ENCODE results near the gene P3H1. TPM values are rescaled to one million over a fixed set of nuclear protein-coding genes. Genes with fewer than 3 reads are reported as not detected.

Gene P3H1
- total and polyA plus RNA-seq, 2 donors = 27.3 to 68.1 TPM

DNA sequence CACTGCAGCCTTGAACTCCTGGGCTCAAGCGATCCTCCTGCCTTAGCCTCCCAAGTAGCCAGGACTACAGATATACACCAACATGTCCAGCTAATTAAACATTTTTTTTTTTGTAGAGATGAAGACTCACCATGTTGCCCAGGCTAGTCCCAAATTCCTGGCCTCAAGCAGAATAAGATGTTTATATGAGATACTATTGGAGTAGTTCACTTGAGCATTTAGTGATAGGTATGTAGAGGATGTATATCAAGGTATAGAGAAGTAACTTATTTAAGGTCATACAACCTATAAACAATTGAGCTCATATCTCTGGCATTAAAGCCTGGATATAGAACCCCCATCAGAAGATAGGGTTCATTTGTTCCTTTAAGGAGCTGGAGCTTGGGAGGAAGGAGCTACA, 13.3 kb upstream of the P3H1 start:
- no peak overlapping the region for H3K4me3 ChIP-seq (ENCODE audit: low read length in 2 of 2)
- peaks cover 5 to 8% of the 10 kb centered on the region in 2 donors for H3K4me1 ChIP-seq (ENCODE audit: control insufficient read depth in 2 of 2, insufficient read depth in 2 of 2, low read length in 2 of 2)
- H3K9me3 ChIP-seq (ENCODE audit: control insufficient read depth in 2 of 2, insufficient read depth in 1 of 2, low read length in 1 of 2) = no peaks in the 10 kb centered on the region
- peaks cover 0 to 6% of the 10 kb centered on the region in 2 donors for H3K27me3 ChIP-seq (ENCODE audit: control insufficient read depth in 2 of 2, insufficient read depth in 1 of 2, low read length in 1 of 2)
- H3K27ac ChIP-seq (ENCODE audit: low read depth in 1 of 2, low read length in 1 of 2) = no peak overlapping the region
- DNase-seq (ENCODE audit: low read depth in 6 of 9, low spot score in 9 of 9) = no peak
- peaks cover 32 to 52% of the 10 kb centered on the region in 2 donors for H3K36me3 ChIP-seq (ENCODE audit: control insufficient read depth in 2 of 2, insufficient read depth in 2 of 2, low read length in 1 of 2)
- WGBS = 98% methylated on average over 1 of the region's 1 CpG

DNA sequence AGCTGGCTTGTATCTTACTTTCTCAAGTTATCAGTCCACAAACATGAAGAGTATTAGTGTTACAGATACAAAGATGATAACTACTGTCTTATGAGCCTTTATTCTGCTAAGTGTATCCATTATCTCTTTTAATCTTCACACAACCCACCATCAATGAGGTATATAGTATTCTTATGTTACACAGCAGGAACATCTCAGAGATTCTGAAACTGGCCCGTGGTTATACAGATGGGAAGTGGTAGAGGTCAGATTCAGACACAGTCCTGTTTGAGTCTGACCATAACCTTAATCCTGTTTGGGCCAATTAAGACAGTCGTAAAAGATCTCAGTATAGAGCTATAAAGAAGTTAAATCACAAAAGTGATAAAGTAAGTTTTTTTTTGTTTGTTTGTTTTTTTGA, 12.9 kb upstream of the P3H1 start:
- WGBS = 93% methylated on average over 2 of the region's 2 CpGs
- Histone ChIP-seq H3K36me3 (ENCODE audit: control insufficient read depth in 2 of 2, insufficient read depth in 2 of 2, low read length in 1 of 2) (peaks cover 35 to 56% of the 10 kb centered on the region in 2 donors), H3K4me3 (ENCODE audit: low read length in 2 of 2) (no peak overlapping the region)

DNA sequence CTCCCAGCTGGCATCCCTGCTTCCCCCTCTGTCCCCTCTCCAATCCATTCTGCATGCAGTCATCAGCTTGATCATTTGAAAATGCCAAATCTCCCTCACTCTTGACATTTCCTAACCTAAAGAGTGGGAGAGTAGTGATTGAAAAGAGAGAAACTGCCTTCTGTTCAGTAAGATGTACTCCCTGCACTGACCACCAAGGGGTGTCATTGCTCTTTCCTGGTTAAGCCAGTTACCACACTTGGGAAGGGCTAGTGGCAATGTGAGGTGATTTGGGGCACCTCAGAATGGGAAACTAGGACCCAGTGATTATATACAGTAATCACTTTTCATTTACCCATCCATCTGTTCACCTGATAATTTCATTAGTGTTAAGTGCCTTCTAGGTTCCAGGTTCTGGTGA, 11.0 kb upstream of the P3H1 start:
- peak in 3 of 9 donors; percentile 36 to 62 (median 51) for DNase-seq (ENCODE audit: low read depth in 6 of 9, low spot score in 9 of 9)
- H3K36me3 ChIP-seq (ENCODE audit: control insufficient read depth in 2 of 2, insufficient read depth in 2 of 2, low read length in 1 of 2) = peaks cover 35 to 59% of the 10 kb centered on the region in 2 donors

More for the DNA sequence above, 12.9 kb upstream of the P3H1 start:
- Histone ChIP-seq H3K27ac (ENCODE audit: low read depth in 1 of 2, low read length in 1 of 2) (no peak overlapping the region), H3K4me1 (ENCODE audit: control insufficient read depth in 2 of 2, insufficient read depth in 2 of 2, low read length in 2 of 2) (peaks cover under 1 to 3% of the 10 kb centered on the region in 2 donors), H3K9me3 (ENCODE audit: control insufficient read depth in 2 of 2, insufficient read depth in 1 of 2, low read length in 1 of 2) (no peaks in the 10 kb centered on the region), H3K27me3 (ENCODE audit: control insufficient read depth in 2 of 2, insufficient read depth in 1 of 2, low read length in 1 of 2) (peaks cover 0 to 2% of the 10 kb centered on the region in 2 donors)
- no peak for DNase-seq (ENCODE audit: low read depth in 6 of 9, low spot score in 9 of 9)

DNA sequence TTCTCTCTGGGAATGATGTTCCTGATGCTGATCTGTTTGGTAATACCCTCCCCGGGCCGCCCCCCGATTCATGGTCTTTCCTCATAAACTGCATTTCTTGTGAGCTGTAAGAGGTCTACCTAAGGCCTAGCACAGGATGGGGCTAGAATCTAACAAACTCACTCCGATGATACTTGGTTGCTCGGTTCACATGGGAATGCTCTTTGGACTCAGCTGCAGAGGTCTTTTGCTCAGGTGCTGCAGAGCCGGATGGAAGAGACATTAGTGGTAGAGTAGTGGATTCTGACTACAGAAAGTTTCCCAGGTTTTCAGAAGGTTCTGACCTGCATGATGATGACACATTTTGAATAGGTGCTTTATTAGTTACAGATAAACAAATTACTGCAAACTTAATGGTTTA, 9.7 kb upstream of the P3H1 start:
- no peak for DNase-seq (ENCODE audit: low read depth in 6 of 9, low spot score in 9 of 9)
- H3K9me3 ChIP-seq (ENCODE audit: control insufficient read depth in 2 of 2, insufficient read depth in 1 of 2, low read length in 1 of 2) = no peaks in the 10 kb centered on the region
- no peaks in the 10 kb centered on the region for H3K4me1 ChIP-seq (ENCODE audit: control insufficient read depth in 2 of 2, insufficient read depth in 2 of 2, low read length in 2 of 2)
- H3K4me3 ChIP-seq (ENCODE audit: low read length in 2 of 2) = no peak overlapping the region
- WGBS = 98% methylated on average over 6 of the region's 6 CpGs
- H3K27ac ChIP-seq (ENCODE audit: low read depth in 1 of 2, low read length in 1 of 2) = no peak overlapping the region
- peaks cover 34 to 52% of the 10 kb centered on the region in 2 donors for H3K36me3 ChIP-seq (ENCODE audit: control insufficient read depth in 2 of 2, insufficient read depth in 2 of 2, low read length in 1 of 2)
- H3K27me3 ChIP-seq (ENCODE audit: control insufficient read depth in 2 of 2, insufficient read depth in 1 of 2, low read length in 1 of 2) = no peaks in the 10 kb centered on the region

More for the DNA sequence above, 11.0 kb upstream of the P3H1 start:
- H3K27me3 ChIP-seq (ENCODE audit: control insufficient read depth in 2 of 2, insufficient read depth in 1 of 2, low read length in 1 of 2) = no peaks in the 10 kb centered on the region
- H3K4me1 ChIP-seq (ENCODE audit: control insufficient read depth in 2 of 2, insufficient read depth in 2 of 2, low read length in 2 of 2) = no peaks in the 10 kb centered on the region
- H3K9me3 ChIP-seq (ENCODE audit: control insufficient read depth in 2 of 2, insufficient read depth in 1 of 2, low read length in 1 of 2) = no peaks in the 10 kb centered on the region
- H3K27ac ChIP-seq (ENCODE audit: low read depth in 1 of 2, low read length in 1 of 2) = no peak overlapping the region
- no peak overlapping the region for H3K4me3 ChIP-seq (ENCODE audit: low read length in 2 of 2)

DNA sequence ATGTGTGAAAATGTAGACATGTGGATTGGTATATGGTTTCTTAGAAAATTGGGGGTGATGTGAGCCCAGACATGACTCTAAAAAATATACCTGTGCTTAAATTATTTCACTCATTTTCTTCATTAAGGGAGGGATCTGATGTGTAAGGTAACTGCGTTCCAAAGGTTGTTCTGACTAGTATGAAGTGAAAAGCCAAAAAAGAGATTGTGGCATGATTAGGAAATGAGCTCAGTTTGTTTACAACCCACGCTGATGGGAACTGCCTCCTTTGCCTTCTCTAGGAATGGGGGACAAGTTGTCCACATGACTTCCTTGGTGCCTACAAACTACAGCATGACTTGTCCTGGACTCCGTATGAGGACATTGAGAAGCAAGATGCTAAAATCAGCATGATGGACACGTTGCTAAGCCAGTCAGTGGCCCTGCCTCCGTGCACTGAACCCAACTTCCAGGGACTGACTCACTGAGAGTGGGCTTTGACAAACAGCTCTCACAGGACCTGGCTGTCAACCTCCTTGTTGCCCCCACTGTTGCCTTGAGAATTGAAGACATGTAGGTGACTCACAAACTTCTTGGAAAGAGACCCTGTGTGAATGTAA, 8.2 kb upstream of the P3H1 start:
- H3K4me1 ChIP-seq (ENCODE audit: control insufficient read depth in 2 of 2, insufficient read depth in 2 of 2, low read length in 2 of 2) = no peaks in the 10 kb centered on the region
- DNase-seq (ENCODE audit: low read depth in 6 of 9, low spot score in 9 of 9) = no peak
- WGBS = over 99% methylated on average over 5 of the region's 5 CpGs
- peaks cover 32 to 46% of the 10 kb centered on the region in 2 donors for H3K36me3 ChIP-seq (ENCODE audit: control insufficient read depth in 2 of 2, insufficient read depth in 2 of 2, low read length in 1 of 2)
- no peaks in the 10 kb centered on the region for H3K9me3 ChIP-seq (ENCODE audit: control insufficient read depth in 2 of 2, insufficient read depth in 1 of 2, low read length in 1 of 2)
- no peak overlapping the region for H3K4me3 ChIP-seq (ENCODE audit: low read length in 2 of 2)
- no peaks in the 10 kb centered on the region for H3K27me3 ChIP-seq (ENCODE audit: control insufficient read depth in 2 of 2, insufficient read depth in 1 of 2, low read length in 1 of 2)
- H3K27ac ChIP-seq (ENCODE audit: low read depth in 1 of 2, low read length in 1 of 2) = no peak overlapping the region

DNA sequence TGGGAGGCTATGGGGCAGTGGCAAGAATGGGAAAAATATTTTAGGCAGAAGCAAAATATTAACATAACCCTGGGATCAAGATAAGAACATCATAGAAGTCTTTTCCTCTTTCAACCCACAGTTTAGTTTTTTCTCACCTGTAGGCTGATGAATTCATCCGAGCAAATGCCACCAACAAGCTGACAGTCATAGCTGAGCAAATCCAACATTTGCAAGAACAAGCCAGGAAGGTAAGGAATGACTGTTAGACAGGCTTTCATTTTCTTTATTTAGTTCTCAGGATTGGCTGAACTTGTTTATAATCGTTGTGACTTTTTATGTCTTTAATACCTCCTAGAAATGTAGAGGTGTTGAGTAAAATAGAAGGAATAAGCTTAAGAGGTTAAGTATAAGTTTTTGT, 6.6 kb upstream of the P3H1 start:
- H3K36me3 ChIP-seq (ENCODE audit: control insufficient read depth in 2 of 2, insufficient read depth in 2 of 2, low read length in 1 of 2) = peaks cover 29 to 44% of the 10 kb centered on the region in 2 donors
- WGBS = 49% methylated on average over 2 of the region's 2 CpGs
- no peak overlapping the region for H3K27ac ChIP-seq (ENCODE audit: low read depth in 1 of 2, low read length in 1 of 2)
- DNase-seq (ENCODE audit: low read depth in 6 of 9, low spot score in 9 of 9) = no peak
- no peaks in the 10 kb centered on the region for H3K9me3 ChIP-seq (ENCODE audit: control insufficient read depth in 2 of 2, insufficient read depth in 1 of 2, low read length in 1 of 2)
- no peaks in the 10 kb centered on the region for H3K27me3 ChIP-seq (ENCODE audit: control insufficient read depth in 2 of 2, insufficient read depth in 1 of 2, low read length in 1 of 2)
- no peaks in the 10 kb centered on the region for H3K4me1 ChIP-seq (ENCODE audit: control insufficient read depth in 2 of 2, insufficient read depth in 2 of 2, low read length in 2 of 2)
- H3K4me3 ChIP-seq (ENCODE audit: low read length in 2 of 2) = no peak overlapping the region

DNA sequence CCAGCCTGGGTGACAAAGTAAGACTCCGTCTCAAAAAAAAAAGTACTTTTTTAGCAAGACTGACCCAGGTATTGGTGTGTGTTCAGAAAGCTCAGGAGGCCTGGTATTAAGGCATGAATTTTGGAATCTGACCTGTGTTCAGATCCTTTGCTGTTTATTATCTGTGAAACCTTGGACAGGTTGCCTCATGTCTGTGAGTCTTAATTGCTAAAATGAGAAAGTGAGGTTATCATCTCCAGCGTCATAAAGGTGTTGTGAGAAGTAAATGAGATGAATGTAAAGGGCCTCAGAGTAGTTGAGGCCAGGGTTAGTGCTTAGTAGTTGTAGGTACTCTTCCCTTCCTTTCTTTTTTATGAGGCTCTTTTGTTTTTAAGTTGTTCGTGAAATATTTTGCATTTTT, 3.0 kb upstream of the P3H1 start:
- no peak for DNase-seq (ENCODE audit: low read depth in 6 of 9, low spot score in 9 of 9)
- H3K27me3 ChIP-seq (ENCODE audit: control insufficient read depth in 2 of 2, insufficient read depth in 1 of 2, low read length in 1 of 2) = no peaks in the 10 kb centered on the region
- no peak overlapping the region for H3K27ac ChIP-seq (ENCODE audit: low read depth in 1 of 2, low read length in 1 of 2)
- WGBS = 97% methylated on average over 3 of the region's 3 CpGs
- H3K4me1 ChIP-seq (ENCODE audit: control insufficient read depth in 2 of 2, insufficient read depth in 2 of 2, low read length in 2 of 2) = peaks cover 16 to 17% of the 10 kb centered on the region in 2 donors
- no peak overlapping the region for H3K4me3 ChIP-seq (ENCODE audit: low read length in 2 of 2)
- peaks cover under 1 to 12% of the 10 kb centered on the region in 2 donors for H3K36me3 ChIP-seq (ENCODE audit: control insufficient read depth in 2 of 2, insufficient read depth in 2 of 2, low read length in 1 of 2)
- peaks cover 0 to 1% of the 10 kb centered on the region in 2 donors for H3K9me3 ChIP-seq (ENCODE audit: control insufficient read depth in 2 of 2, insufficient read depth in 1 of 2, low read length in 1 of 2)

DNA sequence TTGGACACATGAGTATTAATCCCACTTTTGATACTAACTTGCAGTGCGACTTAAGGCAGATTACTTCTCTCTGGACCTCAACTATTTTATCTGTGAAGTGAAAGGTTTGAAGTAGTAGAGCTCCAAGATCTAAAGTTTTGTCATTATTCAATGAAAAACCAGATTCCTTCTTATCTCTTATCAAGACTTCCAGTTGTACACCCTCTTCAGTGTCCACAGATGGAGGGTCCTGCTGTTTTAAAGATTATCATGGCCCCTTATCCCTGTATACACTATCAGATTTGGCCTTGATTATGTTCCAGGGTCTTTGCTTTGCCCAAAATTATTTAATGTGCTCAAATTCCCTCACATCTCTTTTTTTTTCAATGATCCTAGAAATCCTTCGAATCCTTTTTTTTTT, 1.3 kb upstream of the P3H1 start:
- WGBS = 95% methylated on average over 2 of the region's 2 CpGs
- Histone ChIP-seq H3K4me3 (ENCODE audit: low read length in 2 of 2) (peak overlapping the region; percentile 77 to 84), H3K27ac (ENCODE audit: low read depth in 1 of 2, low read length in 1 of 2) (no peak overlapping the region), H3K27me3 (ENCODE audit: control insufficient read depth in 2 of 2, insufficient read depth in 1 of 2, low read length in 1 of 2) (no peaks in the 10 kb centered on the region), H3K4me1 (ENCODE audit: control insufficient read depth in 2 of 2, insufficient read depth in 2 of 2, low read length in 2 of 2) (peaks cover 18% of the 10 kb centered on the region in 2 donors), H3K9me3 (ENCODE audit: control insufficient read depth in 2 of 2, insufficient read depth in 1 of 2, low read length in 1 of 2) (peaks cover 0 to 1% of the 10 kb centered on the region in 2 donors), H3K36me3 (ENCODE audit: control insufficient read depth in 2 of 2, insufficient read depth in 2 of 2, low read length in 1 of 2) (peaks cover 0 to 2% of the 10 kb centered on the region in 2 donors)
- DNase-seq (ENCODE audit: low read depth in 6 of 9, low spot score in 9 of 9) = no peak

DNA sequence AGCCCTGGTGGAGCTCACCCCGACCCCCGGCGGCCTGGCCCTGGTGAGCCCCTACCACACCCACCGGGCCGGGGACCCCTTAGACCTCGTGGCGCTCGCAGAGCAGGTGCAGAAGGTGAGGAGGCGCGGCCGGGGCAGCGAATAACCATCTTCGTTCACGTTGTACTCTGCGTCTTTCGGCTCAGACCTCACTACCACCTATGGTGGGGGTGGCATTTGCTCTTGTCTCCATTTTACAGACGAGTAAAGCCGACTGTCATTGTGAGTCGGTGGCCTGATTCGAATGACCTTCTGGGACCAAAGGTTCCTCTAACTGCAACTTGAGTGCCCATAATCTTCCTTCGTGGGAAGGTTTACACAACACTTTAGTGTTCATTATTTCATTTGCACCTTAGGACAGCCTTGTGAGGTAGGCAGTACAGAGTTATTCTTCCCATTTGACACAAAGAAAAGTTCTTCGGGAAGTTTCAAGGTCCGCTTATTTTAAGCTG, 727 bp upstream of the P3H1 start:
- DNase-seq (ENCODE audit: low read depth in 6 of 9, low spot score in 9 of 9) = peak in 1 of 9 donors; percentile 30
- Histone ChIP-seq H3K36me3 (ENCODE audit: control insufficient read depth in 2 of 2, insufficient read depth in 2 of 2, low read length in 1 of 2) (peaks cover 0 to 2% of the 10 kb centered on the region in 2 donors), H3K27me3 (ENCODE audit: control insufficient read depth in 2 of 2, insufficient read depth in 1 of 2, low read length in 1 of 2) (no peaks in the 10 kb centered on the region), H3K4me1 (ENCODE audit: control insufficient read depth in 2 of 2, insufficient read depth in 2 of 2, low read length in 2 of 2) (peaks cover 18% of the 10 kb centered on the region in 2 donors), H3K4me3 (ENCODE audit: low read length in 2 of 2) (peak overlapping the region; percentile 77 to 84), H3K27ac (ENCODE audit: low read depth in 1 of 2, low read length in 1 of 2) (peak overlapping the region; percentile 91 to 97), H3K9me3 (ENCODE audit: control insufficient read depth in 2 of 2, insufficient read depth in 1 of 2, low read length in 1 of 2) (peaks cover 0 to 1% of the 10 kb centered on the region in 2 donors)
- WGBS = 5% methylated on average over 23 of the region's 23 CpGs
